Neural progenitor cell (in vitro differentiated cells): ENCODE measurements around the gene GRIFIN. TPM values are rescaled to one million over a fixed set of nuclear protein-coding genes. Genes with fewer than 3 reads are reported as not detected.

Experiments
- DNase-seq: peaks from one replicate; pipeline ENCODE4 v3.0.0-alpha.2; 2016; ENCODE audit warnings: low spot score
- H2AFZ ChIP-seq: fragments of 200-600 bp; sonication (generic); replicated peaks from 2 replicates; pipeline ENCODE4 v1.6.1; 2016; ENCODE audit warnings: antibody characterized with exemption
- H3F3A ChIP-seq: fragments of 200-600 bp; sonication (generic); 2 replicates; pipeline ENCODE4 v1.6.1; 2016; ENCODE audit warnings: antibody characterized with exemption, low read depth
- H3K27ac ChIP-seq: fragments of 200-600 bp; sonication (generic); 2 replicates; pipeline ENCODE4 v1.5.1; 2016; ENCODE audit warnings: mild to moderate bottlenecking
- H3K27me3 ChIP-seq: fragments of 200-600 bp; sonication (generic); 2 replicates; pipeline ENCODE4 v1.6.1; 2016; ENCODE audit warnings: mild to moderate bottlenecking, moderate library complexity
- H3K36me3 ChIP-seq: fragments of 200-600 bp; sonication (generic); 2 replicates; pipeline ENCODE4 v1.5.1; 2016
- H3K4me1 ChIP-seq: fragments of 200-600 bp; sonication (generic); 2 replicates; pipeline ENCODE4 v1.6.1; 2016; ENCODE audit warnings: mixed run types
- H3K4me2 ChIP-seq: fragments of 200-600 bp; sonication (generic); 2 replicates; pipeline ENCODE4 v1.6.1; 2016
- H3K4me3 ChIP-seq: fragments of 200-600 bp; sonication (generic); 2 replicates; pipeline ENCODE4 v1.5.1; 2016
- H3K79me2 ChIP-seq: fragments of 200-600 bp; sonication (generic); 2 replicates; pipeline ENCODE4 v1.6.1; 2016; ENCODE audit warnings: low read depth
- H3K9ac ChIP-seq: fragments of 200-600 bp; sonication (generic); 2 replicates; pipeline ENCODE4 v1.6.1; 2016
- H3K9me3 ChIP-seq: fragments of 200-600 bp; sonication (generic); 2 replicates; pipeline ENCODE4 v1.5.1; 2016; ENCODE audit warnings: low read depth
- H4K20me1 ChIP-seq: fragments of 200-600 bp; sonication (generic); 2 replicates; pipeline ENCODE4 v1.6.1; 2016; ENCODE audit warnings: low read depth
- H3K27ac Mint-ChIP-seq: 3 replicates; pipeline ENCODE4 v1.8.0; 2021; ENCODE audit warnings: mixed read lengths
- H3K27me3 Mint-ChIP-seq: 2 replicates; pipeline ENCODE4 v1.8.0; 2022; ENCODE audit warnings: low read depth, mild to moderate bottlenecking, inconsistent platforms, moderate library complexity, mixed read lengths; ENCODE audit not compliant: insufficient read depth
- H3K36me3 Mint-ChIP-seq: 3 replicates; pipeline ENCODE4 v1.8.0; 2021; ENCODE audit warnings: mixed read lengths
- H3K4me1 Mint-ChIP-seq: 3 replicates; pipeline ENCODE4 v1.8.0; 2021; ENCODE audit warnings: mixed read lengths
- H3K4me3 Mint-ChIP-seq: 3 replicates; pipeline ENCODE4 v1.8.0; 2021; ENCODE audit warnings: mild to moderate bottlenecking, moderate library complexity, mixed read lengths
- H3K9me3 Mint-ChIP-seq: 3 replicates; pipeline ENCODE4 v1.8.0; 2020; ENCODE audit warnings: mixed read lengths
- EZH2 ChIP-seq: fragments of 200-600 bp; sonication (generic); IDR thresholded peaks from 2 replicates; pipeline ENCODE4 v1.6.1; 2017; ENCODE audit warnings: antibody characterized with exemption, mild to moderate bottlenecking, moderate library complexity
- EZH2phosphoT487 ChIP-seq: fragments of 200-600 bp; sonication (generic); IDR thresholded peaks from 2 replicates; pipeline ENCODE4 v1.6.1; 2017; ENCODE audit warnings: antibody characterized with exemption
- total RNA-seq: library from RNA; depleted of rRNA; stranded (reverse); fragments of >200 nt; gene quantifications from 2 replicates; pipeline ENCODE4 v1.2.3, GENCODE V29; 2015; ENCODE audit warnings: low replicate concordance
- TF ChIP-seq, protein P1 (sequence below): fragments of 200-600 bp; sonication (generic); IDR thresholded peaks from 2 replicates; pipeline ENCODE4 v1.5.1; 2017; ENCODE audit warnings: antibody characterized with exemption, mild to moderate bottlenecking

Gene GRIFIN
- total RNA-seq, 1 donor from 2014 or later = not detected

DNA sequence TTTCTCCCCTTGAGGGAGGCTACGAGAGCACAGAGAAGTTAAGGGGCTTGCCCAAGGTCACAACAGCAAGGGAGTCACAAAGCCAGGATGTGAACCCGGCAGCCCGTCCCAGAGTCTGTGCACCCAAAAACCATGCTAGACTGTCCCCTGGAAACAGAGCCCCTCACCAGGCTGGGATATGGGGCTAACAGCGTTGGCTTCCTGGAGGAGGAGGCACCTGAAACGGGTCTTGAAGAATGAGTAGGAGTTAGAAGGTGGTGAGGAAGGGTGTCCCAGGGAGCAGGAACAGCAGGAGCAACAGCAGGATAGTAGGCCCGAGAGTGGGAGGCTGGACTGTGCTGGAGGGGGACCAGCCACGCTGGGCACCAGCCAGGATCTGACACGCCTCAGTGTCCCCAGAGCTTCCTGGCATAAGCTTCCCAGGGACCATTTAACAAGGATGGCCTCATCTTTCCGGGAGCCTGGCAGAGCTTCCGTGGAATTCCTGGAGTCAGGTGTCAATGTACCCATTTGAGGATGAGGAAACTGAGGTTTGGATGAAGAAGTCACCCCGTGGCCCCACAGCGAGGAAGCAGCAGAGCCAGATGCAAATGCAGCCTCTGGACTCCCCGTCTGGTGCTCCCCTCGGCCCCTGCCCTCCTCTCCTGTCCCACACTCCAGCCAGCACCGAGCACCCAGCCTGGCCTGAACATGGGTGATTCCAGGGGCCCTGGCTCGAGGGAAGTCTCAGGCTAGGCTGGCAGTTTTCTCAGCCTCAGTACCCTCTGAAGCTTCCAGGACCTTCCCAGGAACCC lies 3.3 kb upstream of the GRIFIN start:
- H3K4me3 ChIP-seq = no peak overlapping the region
- no peaks in the 10 kb centered on the region for H3K36me3 Mint-ChIP-seq
- no peak for DNase-seq
- no peak overlapping the region for H3K4me2 ChIP-seq
- H3K4me1 Mint-ChIP-seq = peaks cover 32% of the 10 kb centered on the region
- H3K27ac ChIP-seq = no peak overlapping the region
- no peaks in the 10 kb centered on the region for H3K36me3 ChIP-seq
- peaks cover 25% of the 10 kb centered on the region for H3K4me1 ChIP-seq
- TF ChIP-seq EZH2 (no peak), EZH2phosphoT487 (no peak)
- TF ChIP-seq, protein P1, sequence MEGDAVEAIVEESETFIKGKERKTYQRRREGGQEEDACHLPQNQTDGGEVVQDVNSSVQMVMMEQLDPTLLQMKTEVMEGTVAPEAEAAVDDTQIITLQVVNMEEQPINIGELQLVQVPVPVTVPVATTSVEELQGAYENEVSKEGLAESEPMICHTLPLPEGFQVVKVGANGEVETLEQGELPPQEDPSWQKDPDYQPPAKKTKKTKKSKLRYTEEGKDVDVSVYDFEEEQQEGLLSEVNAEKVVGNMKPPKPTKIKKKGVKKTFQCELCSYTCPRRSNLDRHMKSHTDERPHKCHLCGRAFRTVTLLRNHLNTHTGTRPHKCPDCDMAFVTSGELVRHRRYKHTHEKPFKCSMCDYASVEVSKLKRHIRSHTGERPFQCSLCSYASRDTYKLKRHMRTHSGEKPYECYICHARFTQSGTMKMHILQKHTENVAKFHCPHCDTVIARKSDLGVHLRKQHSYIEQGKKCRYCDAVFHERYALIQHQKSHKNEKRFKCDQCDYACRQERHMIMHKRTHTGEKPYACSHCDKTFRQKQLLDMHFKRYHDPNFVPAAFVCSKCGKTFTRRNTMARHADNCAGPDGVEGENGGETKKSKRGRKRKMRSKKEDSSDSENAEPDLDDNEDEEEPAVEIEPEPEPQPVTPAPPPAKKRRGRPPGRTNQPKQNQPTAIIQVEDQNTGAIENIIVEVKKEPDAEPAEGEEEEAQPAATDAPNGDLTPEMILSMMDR = no peak
- peak overlapping the region; percentile 24 for H3K4me3 Mint-ChIP-seq
- H3K9ac ChIP-seq = no peak overlapping the region
- H3K9me3 ChIP-seq = no peaks in the 10 kb centered on the region
- no peak overlapping the region for H2AFZ ChIP-seq
- H3K27me3 ChIP-seq = no peaks in the 10 kb centered on the region
- peaks cover 4% of the 10 kb centered on the region for H3F3A ChIP-seq
- H3K79me2 ChIP-seq = no peaks in the 10 kb centered on the region
- no peaks in the 10 kb centered on the region for H4K20me1 ChIP-seq
- H3K27ac Mint-ChIP-seq = peak overlapping the region; percentile 97
- H3K9me3 Mint-ChIP-seq = peaks cover 5% of the 10 kb centered on the region
- H3K27me3 Mint-ChIP-seq = peaks cover 15% of the 10 kb centered on the region

DNA sequence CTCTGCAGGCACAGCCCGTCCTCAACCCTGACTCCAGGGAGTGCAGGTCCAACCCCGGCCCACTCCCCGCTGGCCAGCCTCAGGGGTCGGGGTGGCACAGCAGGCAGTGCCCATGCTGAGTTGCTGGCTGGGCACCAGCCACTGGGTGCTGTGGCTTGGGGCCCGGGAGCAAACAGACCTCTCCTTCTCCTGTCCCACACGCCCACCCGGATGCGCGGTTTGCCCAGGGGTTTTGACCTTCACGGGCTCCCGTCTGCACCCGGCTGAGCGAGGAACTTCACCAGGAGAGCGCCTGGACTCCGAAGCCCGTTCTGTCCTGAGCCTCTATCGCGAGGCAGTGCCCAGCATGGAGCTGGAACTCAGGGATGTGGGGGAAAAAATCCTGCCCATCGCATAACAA lies 2.6 kb upstream of the GRIFIN start:
- Histone ChIP-seq H2AFZ (no peak overlapping the region), H3K79me2 (no peaks in the 10 kb centered on the region), H3K27me3 (no peaks in the 10 kb centered on the region), H3K4me3 (no peak overlapping the region), H4K20me1 (no peaks in the 10 kb centered on the region), H3K9ac (no peak overlapping the region), H3F3A (peaks cover 4% of the 10 kb centered on the region), H3K9me3 (no peaks in the 10 kb centered on the region), H3K4me2 (no peak overlapping the region), H3K27ac (no peak overlapping the region), H3K36me3 (no peaks in the 10 kb centered on the region), H3K4me1 (peaks cover 27% of the 10 kb centered on the region)
- H3K27me3 Mint-ChIP-seq = peaks cover 15% of the 10 kb centered on the region
- DNase-seq = no peak
- peaks cover 5% of the 10 kb centered on the region for H3K9me3 Mint-ChIP-seq
- no peak overlapping the region for H3K4me3 Mint-ChIP-seq
- TF ChIP-seq EZH2 (no peak), EZH2phosphoT487 (no peak)
- TF ChIP-seq, protein P1 = no peak
- no peaks in the 10 kb centered on the region for H3K36me3 Mint-ChIP-seq
- H3K27ac Mint-ChIP-seq = peak overlapping the region; percentile 97
- H3K4me1 Mint-ChIP-seq = peaks cover 32% of the 10 kb centered on the region

DNA sequence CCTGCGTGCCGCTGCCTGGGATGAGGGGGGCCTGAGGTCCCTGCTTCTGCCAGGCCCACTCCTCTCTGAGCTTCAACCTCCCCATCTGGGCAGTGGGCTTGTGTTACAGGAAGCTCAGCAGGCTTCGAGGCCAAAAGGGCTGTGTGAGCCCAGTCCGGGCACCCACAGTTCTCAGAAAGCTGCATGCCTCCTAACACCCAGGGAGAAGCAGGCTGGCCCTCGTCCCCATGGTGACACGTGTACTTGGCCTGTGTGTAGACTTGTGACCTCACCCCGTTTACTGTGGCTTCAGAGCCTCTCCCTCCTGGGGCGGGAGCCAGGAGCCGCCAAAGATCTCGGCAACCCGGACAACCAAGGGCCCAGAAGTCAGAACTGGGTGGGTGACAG lies 2.2 kb upstream of the GRIFIN start:
- no peak for TF ChIP-seq EZH2
- TF ChIP-seq, protein P1 = no peak
- H3K9me3 Mint-ChIP-seq = peaks cover 5% of the 10 kb centered on the region
- no peak overlapping the region for H2AFZ ChIP-seq
- no peak overlapping the region for H3K9ac ChIP-seq
- peaks cover 36% of the 10 kb centered on the region for H3K4me1 Mint-ChIP-seq
- no peaks in the 10 kb centered on the region for H3K9me3 ChIP-seq
- H3K36me3 Mint-ChIP-seq = no peaks in the 10 kb centered on the region
- H3K4me2 ChIP-seq = no peak overlapping the region
- peak overlapping the region; percentile 85 for H3K27ac Mint-ChIP-seq
- no peak overlapping the region for H3K4me3 Mint-ChIP-seq
- H3K36me3 ChIP-seq = no peaks in the 10 kb centered on the region
- no peaks in the 10 kb centered on the region for H3K79me2 ChIP-seq
- DNase-seq = no peak
- H3K4me1 ChIP-seq = peaks cover 27% of the 10 kb centered on the region
- H3K27me3 Mint-ChIP-seq = peaks cover 18% of the 10 kb centered on the region
- peaks cover under 1% of the 10 kb centered on the region for H3F3A ChIP-seq
- H3K4me3 ChIP-seq = no peak overlapping the region
- no peaks in the 10 kb centered on the region for H3K27me3 ChIP-seq
- H4K20me1 ChIP-seq = no peaks in the 10 kb centered on the region
- H3K27ac ChIP-seq = no peak overlapping the region
